Measurements from ENCODE around the gene GPRC5C. TPM values are rescaled to one million over a fixed set of nuclear protein-coding genes. Genes with fewer than 3 reads are reported as not detected.

GPRC5C gene
- total and polyA plus RNA-seq, 2 of the 8 experiments (the other 6 are each of a cell fraction or from before 2014, with no cell fraction given), result 18.3 to 55.8 TPM

DNA sequence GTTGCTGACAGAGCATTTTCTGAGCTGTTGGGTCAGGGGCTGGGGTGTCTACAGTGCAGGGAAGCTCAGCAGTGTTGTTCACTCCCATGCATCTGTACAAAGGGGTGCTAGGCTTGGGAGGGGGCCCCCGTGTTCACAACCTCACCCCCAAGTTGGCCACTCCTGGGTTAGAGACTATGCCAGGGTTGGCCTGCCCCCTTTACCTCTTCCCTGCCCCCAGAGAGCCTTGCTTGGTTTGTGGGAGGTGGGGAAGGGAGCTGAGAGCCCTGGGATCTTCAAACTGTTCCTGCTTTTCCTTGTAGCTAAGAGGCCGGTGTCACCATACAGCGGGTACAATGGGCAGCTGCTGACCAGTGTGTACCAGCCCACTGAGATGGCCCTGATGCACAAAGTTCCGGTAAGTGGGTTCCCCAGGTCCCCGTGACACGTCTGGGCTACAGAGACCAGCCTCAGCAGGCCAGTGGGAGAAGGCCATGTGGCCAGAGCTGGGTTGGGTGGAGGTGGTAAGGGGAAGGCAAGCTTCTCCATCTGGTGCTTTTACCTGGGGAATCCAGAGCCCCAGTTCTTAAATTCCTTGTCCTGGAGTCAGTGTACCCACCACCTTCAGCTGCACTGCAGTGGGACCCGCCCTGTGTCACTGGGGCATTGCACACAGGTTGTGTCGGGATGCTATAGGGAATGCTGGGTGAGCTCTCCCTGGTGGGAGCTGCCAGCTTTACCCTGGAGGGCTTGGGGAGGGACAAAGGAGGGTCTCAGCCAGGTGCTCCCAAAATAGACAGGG is 11.8 kb downstream of the GPRC5C start:
- no peak overlapping the region for H2BK20ac ChIP-seq (ENCODE audit: low read length)
- POLR2A ChIA-PET (ENCODE audit: partially characterized antibody), result interaction anchor here (0.7 to 3.5 kb wide), 7 partner anchors 8 to 97 kb away, joined by 3 to 22 read pairs (median 4); no protein-coding TSS in a partner anchor
- no peak overlapping the region for H4K91ac ChIP-seq (replicated peaks; ENCODE audit: insufficient read length, low read length)
- no peaks in the 10 kb centered on the region for H3K9me3 ChIP-seq (ENCODE audit: insufficient read depth in 2 of 2, low read depth in 1 of 2, low read length in 1 of 2)
- no peak overlapping the region for H3K4me3 ChIP-seq (ENCODE audit: extremely low read depth in 1 of 4, insufficient read depth in 2 of 4, low read depth in 3 of 4, low read length in 4 of 4)
- no peak for FAIRE-seq
- no peaks in the 10 kb centered on the region for H3K79me1 ChIP-seq (ENCODE audit: low read depth, low read length)
- no peak overlapping the region for H3K27ac ChIP-seq (ENCODE audit: low read depth, low read length)
- no peaks in the 10 kb centered on the region for H3K79me2 ChIP-seq (ENCODE audit: control insufficient read depth in 1 of 2, insufficient read depth in 2 of 2, low read length in 2 of 2)
- H3K23me2 ChIP-seq (ENCODE audit: low read depth, low read length), result no peaks in the 10 kb centered on the region
- H3K18ac ChIP-seq (ENCODE audit: extremely low read depth, low read length), result peak overlapping the region; percentile 60
- DNase-seq (ENCODE audit: low read depth in 1 of 2, low spot score in 2 of 2), result no peak
- peak overlapping the region; percentile 39; the same call in 1 of the 2 replicates for H4K8ac ChIP-seq (ENCODE audit: extremely low read depth, insufficient read depth, low read length)
- TF ChIP-seq EGR1 (IDR thresholded peaks at IDR 0.05; ENCODE audit: borderline replicate concordance, low read depth, low read length), result no peak
- TF ChIP-seq MAFK (IDR thresholded peaks at IDR 0.05; ENCODE audit: low read depth, low read length), result peak; percentile 50; the same call in 1 of the 2 replicates
- H2AK5ac ChIP-seq (ENCODE audit: low read depth, low read length), result 0 out of 2 replicates have a peak overlapping the region, but pooled peaks have one; percentile 42
- no peak overlapping the region for H3K56ac ChIP-seq (replicated peaks; ENCODE audit: insufficient read length, low read depth, low read length)
- no peak overlapping the region for H3K23ac ChIP-seq (ENCODE audit: insufficient read length)
- H2BK5ac ChIP-seq (ENCODE audit: low read depth, low read length), result peak overlapping the region; percentile 49; the same call in 1 of the 2 replicates
- peaks cover 2 to 10% (median 4%) of the 10 kb centered on the region in 4 experiments; a peak in 7 of 8 replicates for H3K36me3 ChIP-seq (ENCODE audit: control insufficient read depth in 2 of 4, insufficient read depth in 4 of 4, low read length in 3 of 4)
- H4K20me1 ChIP-seq (replicated peaks in 1 of 2; ENCODE audit: control insufficient read depth in 1 of 2, insufficient read depth in 2 of 2, low read length in 2 of 2), result peaks cover 0 to 2% of the 10 kb centered on the region in 2 experiments
- H3K27me3 ChIP-seq (replicated peaks in 1 of 4; ENCODE audit: control insufficient read depth in 3 of 4, extremely low read depth in 1 of 4, insufficient read depth in 3 of 4, low read length in 3 of 4), result no peaks in the 10 kb centered on the region
- no peak overlapping the region for H2AFZ ChIP-seq (ENCODE audit: low read length)
- no peak overlapping the region for H3K4ac ChIP-seq (replicated peaks; ENCODE audit: insufficient read length, low read depth, low read length)
- H3K14ac ChIP-seq (ENCODE audit: insufficient read length), result no peak overlapping the region
- peak overlapping the region; percentile 2 for H2BK15ac ChIP-seq (ENCODE audit: low read length)
- H4K5ac ChIP-seq (ENCODE audit: insufficient read length, low read depth, low read length), result no peak overlapping the region
- H2BK12ac ChIP-seq (ENCODE audit: low read depth, low read length), result peak overlapping the region; percentile 17; the same call in 1 of the 2 replicates
- H2BK120ac ChIP-seq (replicated peaks; ENCODE audit: low read depth, low read length), result no peak overlapping the region
- H3K9ac ChIP-seq (replicated peaks in 1 of 4; ENCODE audit: extremely low read depth in 1 of 4, low read depth in 3 of 4, low read length in 3 of 4), result no peak overlapping the region
- WGBS, 2 experiments (ENCODE audit: extremely low coverage in 1 of 2, insufficient coverage in 1 of 2, insufficient read length in 1 of 2, insufficient replicate concordance in 2 of 2, low coverage in 1 of 2, low lambda C conversion rate in 2 of 2, missing lambda C conversion rate in 1 of 2), result 86% methylated on average over 6 of the region's 8 CpGs; no CpG with 5 or more reads in 1 of the 2 experiments
- CTCF ChIA-PET (ENCODE audit: partially characterized antibody), result interaction anchor here (0.6 to 8.4 kb wide), 12 partner anchors 8 to 1182 kb away, joined by 3 to 93 read pairs (median 4); partner anchors contain the start of genes BTBD17 and CPSF4L
- H3K4me1 ChIP-seq (replicated peaks in 1 of 4; ENCODE audit: control insufficient read depth in 3 of 4, insufficient read depth in 4 of 4, low read length in 3 of 4), result peaks cover 0 to 25% (median 18%) of the 10 kb centered on the region in 4 experiments; a peak in 6 of 7 replicates
- no peak overlapping the region; a peak in 1 of 4 replicates for H3K4me2 ChIP-seq (ENCODE audit: insufficient read depth in 1 of 2, low read depth in 2 of 2, low read length in 2 of 2)
